Measurements from ENCODE around the gene A4GALT.

The A4GALT gene

GRCh38 chr22:42651134-42651533, 69.5 kb downstream of the A4GALT start:
- H3K4me3 ChIP-seq (ENCODE audit: low read length, poor library complexity, severe bottlenecking), result no peak overlapping the region
- peaks cover 23% of the 10 kb centered on the region for H4K20me1 ChIP-seq (ENCODE audit: insufficient read depth, low read length, poor library complexity, severe bottlenecking)
- no peaks in the 10 kb centered on the region for H3F3A ChIP-seq (ENCODE audit: low read depth)
- no peak overlapping the region for H3K9ac ChIP-seq (ENCODE audit: low read depth, low read length, poor library complexity, severe bottlenecking)
- no peak for TF ChIP-seq EZH2phosphoT487 (IDR thresholded peaks at IDR 0.05; ENCODE audit: borderline replicate concordance)
- TF ChIP-seq CTCF (conservative IDR thresholded peaks at IDR 0.05; ENCODE audit: low read length), result no peak
- peaks cover 22% of the 10 kb centered on the region for H3K4me1 ChIP-seq (ENCODE audit: insufficient read depth, low read length, poor library complexity, severe bottlenecking)
- H2AFZ ChIP-seq (ENCODE audit: low read length), result no peak overlapping the region
- no peaks in the 10 kb centered on the region for H3K9me2 ChIP-seq (replicated peaks; ENCODE audit: low read depth, low read length)
- H3K4me2 ChIP-seq (ENCODE audit: low read depth, low read length, poor library complexity, severe bottlenecking), result no peak overlapping the region
- H3K36me3 ChIP-seq (ENCODE audit: insufficient read depth, low read length), result no peaks in the 10 kb centered on the region
- no peaks in the 10 kb centered on the region for H3K9me3 ChIP-seq (ENCODE audit: insufficient read depth, low read depth, low read length)
- H3K79me2 ChIP-seq (ENCODE audit: insufficient read depth, low read length), result peaks cover 28% of the 10 kb centered on the region
- H3K27me3 ChIP-seq (ENCODE audit: insufficient read depth, low read length, poor library complexity, severe bottlenecking), result no peaks in the 10 kb centered on the region

GRCh38 chr22:42649246-42650099, 71.2 kb downstream of the A4GALT start, which contains the start of gene CYB5R3:
Gene CYB5R3 (minus strand): TSS chr22:42649392. CDS start chr22:42649315, 77 bp downstream.
- peak within 1 kb of the TSS; percentile 93 for H3K9ac ChIP-seq (ENCODE audit: low read depth, low read length, poor library complexity, severe bottlenecking)
- H3K27me3 ChIP-seq (ENCODE audit: insufficient read depth, low read length, poor library complexity, severe bottlenecking), result no peaks in the 10 kb centered on the region
- H3K79me2 ChIP-seq (ENCODE audit: insufficient read depth, low read length), result peaks cover 45% of the 10 kb centered on the region
- peak within 1 kb of the TSS; percentile 99 for H3K4me2 ChIP-seq (ENCODE audit: low read depth, low read length, poor library complexity, severe bottlenecking)
- no peaks in the 10 kb centered on the region for H3K9me3 ChIP-seq (ENCODE audit: insufficient read depth, low read depth, low read length)
- TF ChIP-seq EZH2phosphoT487 (IDR thresholded peaks at IDR 0.05; ENCODE audit: borderline replicate concordance) (no peak), CTCF (conservative IDR thresholded peaks at IDR 0.05; ENCODE audit: low read length) (no peak)
- H3K36me3 ChIP-seq (ENCODE audit: insufficient read depth, low read length), result no peaks in the 10 kb centered on the region
- peaks cover 38% of the 10 kb centered on the region for H3K4me1 ChIP-seq (ENCODE audit: insufficient read depth, low read length, poor library complexity, severe bottlenecking)
- no peaks in the 10 kb centered on the region for H3K9me2 ChIP-seq (replicated peaks; ENCODE audit: low read depth, low read length)
- H2AFZ ChIP-seq (ENCODE audit: low read length), result peak within 1 kb of the TSS; percentile 77
- H3F3A ChIP-seq (ENCODE audit: low read depth), result no peaks in the 10 kb centered on the region
- H3K4me3 ChIP-seq (ENCODE audit: low read length, poor library complexity, severe bottlenecking), result peak within 1 kb of the TSS; percentile 99
- H4K20me1 ChIP-seq (ENCODE audit: insufficient read depth, low read length, poor library complexity, severe bottlenecking), result peaks cover 39% of the 10 kb centered on the region

- Histone ChIP-seq H3K9me3 (ENCODE audit: insufficient read depth, low read depth, low read length) (no peaks in the 10 kb centered on the region), H2AFZ (ENCODE audit: low read length) (peak overlapping the region; percentile 65; the same call in 1 of the 2 replicates), H3F3A (ENCODE audit: low read depth) (no peaks in the 10 kb centered on the region), H3K4me1 (ENCODE audit: insufficient read depth, low read length, poor library complexity, severe bottlenecking) (peaks cover 42% of the 10 kb centered on the region), H4K20me1 (ENCODE audit: insufficient read depth, low read length, poor library complexity, severe bottlenecking) (peaks cover 46% of the 10 kb centered on the region), H3K9ac (ENCODE audit: low read depth, low read length, poor library complexity, severe bottlenecking) (peak overlapping the region; percentile 93), H3K27me3 (ENCODE audit: insufficient read depth, low read length, poor library complexity, severe bottlenecking) (no peaks in the 10 kb centered on the region), H3K4me2 (ENCODE audit: low read depth, low read length, poor library complexity, severe bottlenecking) (peak overlapping the region; percentile 99), H3K36me3 (ENCODE audit: insufficient read depth, low read length) (no peaks in the 10 kb centered on the region), H3K9me2 (replicated peaks; ENCODE audit: low read depth, low read length) (no peaks in the 10 kb centered on the region), H3K79me2 (ENCODE audit: insufficient read depth, low read length) (peaks cover 53% of the 10 kb centered on the region), H3K4me3 (ENCODE audit: low read length, poor library complexity, severe bottlenecking) (peak overlapping the region; percentile 99)
- TF ChIP-seq EZH2phosphoT487 (IDR thresholded peaks at IDR 0.05; ENCODE audit: borderline replicate concordance), result no peak
- TF ChIP-seq CTCF (conservative IDR thresholded peaks at IDR 0.05; ENCODE audit: low read length), result no peak
Measured at GRCh38 chr22:42648368-42649245, 72.1 kb downstream of the A4GALT start.

All from Loucy (cell line).